Fibroblast of skin of left quadriceps (primary cell): ENCODE data around the gene DAZAP1.

Source experiments
- DNase-seq, 2 experiments: peaks; one replicate each; pipeline ENCODE4 v3.0.0-alpha.2; 2013; ENCODE audit warnings: low read depth in 2 of 2

DAZAP1 gene

GRCh38 chr19:1441022-1441426, 33.6 kb downstream of the DAZAP1 start:
- DNase-seq: no peak

- no peak for DNase-seq
Measured at GRCh38 chr19:1441677-1442438, 34.5 kb downstream of the DAZAP1 start.

- no peak for DNase-seq
Measured at GRCh38 chr19:1445185-1445931, 38.0 kb downstream of the DAZAP1 start.

GRCh38 chr19:1445932-1446712, 38.7 kb downstream of the DAZAP1 start:
- DNase-seq: no peak

- no peak for DNase-seq
Measured at GRCh38 chr19:1446713-1447481, 39.5 kb downstream of the DAZAP1 start.

- no peak for DNase-seq
Measured at GRCh38 chr19:1447504-1447903, 40.1 kb downstream of the DAZAP1 start.

GRCh38 chr19:1447944-1448343, 40.6 kb downstream of the DAZAP1 start:
- no peak for DNase-seq

GRCh38 chr19:1449467-1450442, 42.4 kb downstream of the DAZAP1 start, which contains the start of gene APC2:
Gene APC2, plus strand, starts transcription at chr19:1450121. Its CDS starts 2,881 bp downstream, at chr19:1453002.
- peak; percentile 24 to 36 for DNase-seq

- no peak for DNase-seq
Measured at GRCh38 chr19:1450735-1451731, 43.6 kb downstream of the DAZAP1 start.

- DNase-seq: no peak
Measured at GRCh38 chr19:1451916-1452801, 44.8 kb downstream of the DAZAP1 start.

GRCh38 chr19:1452802-1453524, 45.6 kb downstream of the DAZAP1 start:
- no peak for DNase-seq

- no peak for DNase-seq
Measured at GRCh38 chr19:1453525-1454364, 46.4 kb downstream of the DAZAP1 start.

- DNase-seq: no peak
Measured at GRCh38 chr19:1455002-1455335, 47.6 kb downstream of the DAZAP1 start.

- DNase-seq: no peak
Measured at GRCh38 chr19:1455336-1456120, 48.1 kb downstream of the DAZAP1 start.

- no peak for DNase-seq
Measured at GRCh38 chr19:1456121-1456900, 48.9 kb downstream of the DAZAP1 start.
